Renal cortex interstitium (tissue), 11 donors: ENCODE measurements around the gene ABHD11. TPM values are rescaled to one million over a fixed set of nuclear protein-coding genes. Genes with fewer than 3 reads are reported as not detected.

ENCODE experiments used
- DNase-seq, 11 donors: peaks; one replicate each; pipeline ENCODE4 v3.0.0-alpha.2; 2013; ENCODE audit warnings: low read depth in 9 of 11, low spot score in 4 of 11; ENCODE audit errors: extremely low read depth in 1 of 11
- polyA plus RNA-seq, 3 donors: library from polyadenylated mRNA; unstranded; fragments of 120-200 nt; gene quantifications; one replicate each; pipeline ENCODE4 v1.2.1, GENCODE V29; 2013; ENCODE audit not compliant: insufficient read length in 3 of 3

Gene ABHD11
- polyA plus RNA-seq, 3 donors: 23.7 to 35.9 (median 26.1) TPM

DNA sequence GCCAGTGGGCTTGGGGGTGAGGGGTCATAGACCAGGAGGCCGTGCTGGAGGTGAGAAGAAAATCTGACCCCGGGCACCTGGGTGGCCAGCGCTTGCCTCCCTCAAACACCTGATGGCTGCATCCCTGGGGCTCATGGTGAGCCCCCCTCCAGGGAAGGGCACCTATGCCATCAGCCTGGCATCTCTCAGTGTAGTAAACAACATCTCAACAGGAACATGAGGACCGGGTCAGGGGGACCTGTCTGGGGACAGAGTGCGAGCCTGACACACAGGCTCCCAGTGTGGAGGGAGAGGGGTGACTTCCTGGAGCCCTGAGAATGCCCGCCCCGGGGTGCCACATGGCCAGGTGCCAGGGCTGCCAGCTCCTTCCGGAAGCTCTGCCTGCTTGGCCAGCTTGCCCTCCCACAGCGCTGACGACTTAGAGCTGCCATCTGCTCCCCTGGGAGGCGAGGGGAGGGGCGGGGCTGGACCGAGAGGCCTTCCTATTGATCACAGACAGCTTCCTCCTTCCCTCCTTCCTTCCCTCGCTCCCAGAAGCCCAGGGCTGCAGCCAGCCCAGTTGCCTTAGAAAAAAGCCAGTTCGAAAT is 31.5 kb downstream of the ABHD11 start:
- peak in 1 of 11 donors; percentile 34 for DNase-seq

DNA sequence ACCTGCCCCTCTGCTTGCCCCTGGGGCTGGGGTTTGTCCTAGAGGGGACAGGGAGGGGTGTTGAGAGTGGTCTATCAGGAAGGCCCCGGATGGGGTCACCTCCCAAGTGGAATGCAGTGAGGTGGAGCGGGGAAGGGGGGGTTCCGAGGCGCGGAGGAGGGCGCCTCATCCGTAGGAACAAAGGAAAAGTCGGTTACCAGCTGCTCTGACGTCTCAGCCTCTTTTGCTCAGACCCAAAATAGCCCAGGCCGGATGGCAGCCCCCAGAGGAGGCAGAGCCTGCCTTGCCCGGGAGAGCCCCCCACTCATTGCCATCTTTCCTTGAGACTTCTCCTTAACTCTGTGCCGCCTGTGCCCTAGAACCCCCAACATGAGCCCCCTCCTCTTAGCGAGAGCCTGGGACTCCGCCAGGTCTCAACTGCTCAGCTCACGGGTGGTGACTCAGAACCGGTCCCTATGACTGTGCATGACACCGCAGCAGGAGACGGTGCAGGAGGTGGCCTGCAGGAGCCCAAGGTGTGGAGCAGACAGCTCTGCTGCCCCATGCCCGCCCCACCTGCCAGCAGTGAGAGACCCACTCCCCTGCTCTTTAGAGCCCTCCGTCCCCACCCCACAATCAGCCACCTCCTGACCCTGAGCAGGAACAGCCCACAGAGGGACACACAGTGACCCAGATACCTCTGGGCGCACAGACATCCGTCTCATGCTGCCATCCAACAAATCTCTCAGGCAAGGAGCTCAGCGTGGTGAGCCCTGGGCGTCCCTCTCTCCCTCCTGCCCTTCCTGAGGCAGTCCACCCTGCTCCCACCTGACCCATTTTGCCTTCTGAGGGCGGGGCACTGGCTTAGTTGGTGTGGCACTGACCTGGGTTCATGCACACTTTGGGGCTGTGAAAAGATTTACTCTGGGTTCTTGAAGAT is 32.2 kb downstream of the ABHD11 start:
- no peak for DNase-seq

DNA sequence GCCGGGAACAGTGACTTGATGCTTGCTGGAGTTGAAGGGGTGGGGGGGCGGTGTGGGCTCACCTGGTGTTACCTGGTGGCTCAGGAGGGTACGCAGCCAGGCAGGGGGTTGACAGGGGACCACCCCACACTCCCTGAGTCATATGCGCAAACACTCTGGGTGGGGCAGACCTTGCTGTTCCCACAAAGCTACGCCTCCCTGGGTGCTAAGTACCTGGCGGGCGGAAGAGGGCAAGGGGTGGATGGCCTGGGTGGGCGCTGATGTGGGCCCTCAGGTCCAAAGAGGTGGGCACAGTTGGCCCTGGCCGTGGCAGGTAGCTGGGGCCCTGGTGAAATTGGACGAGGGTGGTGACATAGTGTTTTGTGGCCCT is 33.1 kb downstream of the ABHD11 start:
- no peak for DNase-seq

DNA sequence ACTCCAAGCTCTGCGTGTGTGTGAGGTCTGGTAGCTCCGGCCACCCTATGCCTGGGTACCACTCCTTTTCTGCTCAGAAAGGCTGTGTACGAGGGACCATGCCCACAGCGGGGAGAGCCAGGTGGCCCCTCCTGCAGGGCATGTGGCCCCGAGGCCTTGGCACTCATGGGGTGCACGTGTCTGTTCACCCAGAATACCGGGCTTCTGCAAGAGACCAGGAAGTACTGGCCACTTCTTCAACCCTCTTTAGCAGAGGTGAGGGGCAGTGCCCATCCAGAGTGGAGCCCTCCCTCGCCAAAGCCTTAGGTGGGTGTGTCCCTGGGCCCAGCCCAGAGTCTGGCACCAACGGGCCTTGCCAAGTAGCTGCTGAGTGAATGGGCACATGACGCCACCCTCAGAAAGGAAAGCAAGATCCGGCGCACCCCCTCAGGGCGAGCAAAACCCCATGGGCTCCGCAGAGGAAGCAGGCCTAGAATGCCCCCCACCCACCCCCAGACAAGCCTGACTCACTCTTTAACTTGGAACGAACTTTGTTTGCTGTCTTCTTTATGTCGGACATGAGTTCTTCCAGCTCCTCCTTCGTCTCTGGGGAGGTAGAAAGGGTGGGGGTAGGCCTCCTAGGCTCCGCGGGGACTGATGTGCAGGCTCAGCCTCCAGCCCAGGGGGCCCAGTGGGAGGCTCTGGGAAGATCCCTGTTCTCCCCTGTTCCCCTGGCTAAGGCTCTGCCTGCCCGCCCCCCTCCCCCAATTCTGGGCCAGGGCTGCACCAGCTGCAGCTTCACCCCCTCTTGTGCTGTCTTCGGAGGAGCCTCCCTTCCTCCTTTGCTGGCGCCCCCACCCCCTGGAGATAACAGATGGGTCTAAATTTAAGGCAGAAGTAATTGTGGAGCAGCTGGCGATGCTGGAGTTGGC is 33.7 kb downstream of the ABHD11 start:
- no peak for DNase-seq

DNA sequence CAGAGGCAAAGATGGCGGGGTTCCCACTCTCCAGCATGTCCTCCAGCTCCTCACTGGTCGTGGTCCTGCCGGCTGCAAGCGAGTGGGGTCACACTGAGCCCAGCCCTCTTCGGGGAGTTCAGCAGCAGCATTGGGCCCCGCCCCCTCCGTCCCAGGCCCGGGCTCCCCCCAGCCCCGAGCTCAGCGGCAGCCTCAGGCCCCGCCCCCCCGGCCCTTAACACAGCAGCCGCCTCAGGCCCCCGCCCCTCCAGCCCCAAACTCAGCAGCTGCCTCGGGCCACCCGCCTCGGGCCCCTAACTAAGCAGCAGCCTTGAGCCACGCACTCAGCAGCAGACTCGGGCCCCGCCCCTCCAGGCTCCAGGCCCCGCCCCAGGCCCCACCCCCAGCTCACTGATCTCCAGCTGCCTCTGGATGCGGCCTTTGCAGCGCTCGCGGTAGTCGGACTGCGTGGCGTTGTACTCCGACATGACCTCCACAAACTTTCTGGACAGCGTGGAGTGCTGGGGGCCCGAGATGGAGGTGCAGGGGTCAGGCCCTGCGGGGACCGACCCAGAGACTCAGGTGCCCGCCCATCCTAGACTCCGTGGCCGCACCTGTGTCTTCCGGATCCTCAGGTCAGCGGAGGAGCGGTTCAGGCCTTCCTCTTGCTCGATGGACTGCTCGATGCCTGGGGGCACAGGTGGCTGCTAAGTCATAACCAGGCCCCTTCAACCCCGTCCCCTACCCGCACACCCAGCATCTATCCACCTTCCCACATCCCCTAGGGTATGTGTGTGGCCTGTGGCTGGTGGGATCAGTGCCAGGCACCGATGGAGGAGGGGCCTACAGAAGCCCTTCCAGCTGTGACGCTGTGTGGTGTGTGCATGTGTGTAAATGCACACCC is 34.6 kb downstream of the ABHD11 start:
- peak in 8 of 11 donors; percentile 36 to 74 (median 59) for DNase-seq

DNA sequence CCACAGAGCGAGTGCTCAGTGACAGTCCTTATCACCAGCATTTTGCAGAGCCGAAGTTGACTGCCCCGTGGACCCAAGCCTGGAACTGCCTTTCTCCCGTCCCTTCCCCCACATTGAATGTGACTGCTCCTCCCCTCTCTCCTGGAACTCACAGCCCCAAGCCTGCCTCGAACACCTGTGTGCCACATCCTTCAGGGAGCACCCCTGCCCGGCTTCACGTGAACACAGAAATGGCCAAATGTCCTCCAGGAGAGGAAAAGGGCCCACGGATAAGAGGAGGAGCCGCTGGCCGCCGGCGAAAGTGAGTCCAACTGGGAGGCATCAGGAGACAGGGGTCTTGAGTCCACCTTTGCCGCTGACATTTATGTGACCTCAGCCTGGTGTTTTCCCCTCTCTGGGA is 35.4 kb downstream of the ABHD11 start:
- DNase-seq: no peak

DNA sequence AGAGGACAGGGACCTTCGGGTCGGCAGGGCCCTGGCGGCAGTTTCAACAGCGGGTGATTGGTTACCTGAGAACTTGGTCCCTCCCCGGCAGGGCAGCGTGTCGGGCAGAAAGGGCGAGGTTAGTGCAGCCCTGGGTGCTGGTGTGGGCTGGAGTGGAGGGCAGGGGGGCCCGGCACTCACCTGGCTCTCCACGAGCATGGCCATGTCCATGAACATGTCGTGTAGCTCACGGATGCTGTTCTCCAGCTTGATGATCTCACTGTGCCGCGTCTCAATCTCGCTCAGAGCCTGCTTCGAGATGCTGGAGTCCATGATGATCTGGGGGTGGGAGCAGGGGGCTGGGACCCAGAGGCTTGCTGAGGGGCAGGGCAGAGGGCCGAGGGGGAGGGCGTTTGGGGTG is 35.9 kb downstream of the ABHD11 start:
- no peak for DNase-seq

DNA sequence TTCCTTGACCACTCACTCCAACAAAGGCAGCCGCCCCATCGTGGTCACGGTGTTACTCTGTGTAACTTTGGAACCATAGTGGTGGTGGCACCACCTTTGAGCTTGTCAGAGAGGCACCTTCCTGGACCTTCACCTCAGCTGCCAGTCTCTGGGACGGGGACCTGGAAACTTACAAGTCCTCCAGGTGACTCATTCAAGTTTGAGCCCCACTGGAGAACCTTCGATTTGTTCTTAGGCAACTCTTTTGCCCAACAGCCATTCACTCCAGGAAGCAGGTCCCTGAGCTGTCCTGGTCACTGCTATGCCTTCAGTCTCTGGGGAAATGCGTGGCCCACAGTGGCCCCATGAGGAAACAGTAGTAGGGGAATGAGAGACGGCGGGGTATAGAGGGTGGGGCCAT is 36.4 kb downstream of the ABHD11 start:
- no peak for DNase-seq

DNA sequence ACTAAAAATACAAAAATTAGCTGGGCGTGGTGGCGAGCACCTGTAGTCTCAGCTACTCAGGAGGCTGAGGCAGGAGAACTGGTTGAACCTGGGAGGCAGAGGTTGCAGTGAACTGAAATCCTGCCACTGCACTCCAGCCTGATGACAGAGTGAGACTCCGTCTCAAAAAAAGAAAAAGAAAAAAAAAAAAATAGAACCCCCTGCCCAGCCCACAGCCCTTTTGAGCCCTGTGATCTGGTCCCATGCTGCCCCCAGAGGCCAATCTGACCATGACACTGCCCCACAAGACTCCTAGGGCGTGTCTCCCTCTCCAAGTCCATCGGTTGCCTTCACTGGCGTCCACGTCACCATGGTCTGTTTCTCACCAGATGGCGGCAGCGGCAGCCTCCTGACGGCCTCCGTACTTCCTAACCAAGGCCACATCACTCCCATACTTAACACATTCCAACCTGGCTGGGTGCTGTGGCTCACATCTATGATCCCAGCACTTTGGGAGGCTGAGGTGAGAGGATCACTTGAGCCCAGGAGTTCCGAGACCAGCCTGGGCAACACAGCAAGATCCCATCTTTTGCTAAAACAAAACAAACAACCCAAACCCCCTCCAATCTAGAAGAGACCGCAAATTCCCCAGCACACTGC is 37.1 kb downstream of the ABHD11 start:
- no peak for DNase-seq

DNA sequence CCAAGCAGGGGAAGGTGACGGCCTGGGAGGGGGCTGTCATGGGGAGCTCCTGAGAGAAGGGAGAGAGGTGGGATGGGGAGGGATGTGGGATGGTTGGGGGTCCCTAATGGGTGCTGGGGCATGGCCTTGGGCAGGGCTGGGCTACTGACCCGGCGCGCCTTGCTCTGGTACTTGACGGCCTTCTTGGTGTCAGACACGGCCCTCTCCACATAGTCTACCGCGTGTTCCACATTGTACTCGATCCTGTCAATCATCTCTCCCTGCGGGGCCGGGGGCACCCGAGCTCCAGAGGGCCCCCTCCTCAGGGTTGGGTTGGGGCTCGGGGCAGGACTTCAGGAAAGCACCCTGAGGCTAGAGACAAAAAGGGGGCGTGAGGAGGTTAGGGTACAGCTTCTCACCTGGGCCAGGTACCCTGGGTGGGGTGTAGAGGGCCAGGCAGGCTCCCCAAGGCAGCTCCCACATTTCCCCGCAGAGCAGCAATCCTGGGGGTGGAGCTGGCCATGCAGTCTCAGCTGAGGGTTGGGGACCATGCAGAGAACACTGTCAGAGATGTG is 37.9 kb downstream of the ABHD11 start:
- no peak for DNase-seq

DNA sequence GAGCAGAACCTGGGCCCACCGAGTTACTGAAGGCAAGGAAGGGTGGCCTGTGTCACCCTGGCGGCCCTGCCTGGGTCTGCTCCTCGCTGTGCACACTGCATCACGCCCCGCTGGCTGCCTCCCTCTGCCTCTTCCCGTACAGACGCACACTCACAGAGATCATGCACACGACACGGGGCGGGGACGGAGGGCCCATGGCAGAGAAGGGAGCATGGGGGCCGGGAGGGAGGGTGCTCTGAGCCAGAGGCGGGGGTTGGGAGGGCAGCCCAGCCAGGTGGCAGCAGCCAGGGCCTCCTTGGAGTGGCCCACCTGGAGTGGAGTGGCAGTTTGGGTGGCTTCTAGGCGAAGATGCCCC is 38.6 kb downstream of the ABHD11 start:
- DNase-seq: no peak

DNA sequence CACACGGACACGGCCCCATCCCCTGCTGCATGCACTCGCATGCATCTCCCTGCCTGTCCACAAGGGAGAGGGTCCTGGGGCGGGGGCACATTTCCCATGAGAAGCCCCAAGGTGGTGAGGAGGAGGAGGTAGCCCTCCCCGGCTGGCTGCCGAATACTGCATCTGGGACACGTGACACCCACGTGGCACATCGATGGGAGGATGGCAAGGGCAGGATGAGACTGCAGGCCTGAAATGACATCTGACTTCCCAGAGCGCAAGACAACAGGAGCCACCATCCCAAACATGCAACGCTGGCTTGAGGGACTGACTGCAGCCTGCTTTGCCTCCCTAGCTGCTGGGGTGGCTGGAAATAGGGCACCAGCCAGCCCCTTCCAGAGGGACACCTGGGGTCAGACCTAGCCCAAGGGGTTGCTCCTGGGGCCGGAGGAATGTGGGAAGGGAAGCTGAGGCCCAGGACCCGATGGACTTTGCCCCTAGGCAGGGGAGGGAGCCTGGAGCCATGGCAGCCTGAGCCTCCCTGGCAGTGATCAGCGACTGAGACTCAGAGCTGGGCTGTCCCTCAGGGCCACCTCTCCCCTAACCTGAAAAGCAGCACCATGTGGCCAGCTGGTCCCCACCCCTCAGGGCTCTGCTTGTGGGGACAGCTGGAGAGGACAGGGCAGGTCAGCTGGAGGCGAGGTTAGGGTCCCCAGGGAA is 39.1 kb downstream of the ABHD11 start:
- no peak for DNase-seq

DNA sequence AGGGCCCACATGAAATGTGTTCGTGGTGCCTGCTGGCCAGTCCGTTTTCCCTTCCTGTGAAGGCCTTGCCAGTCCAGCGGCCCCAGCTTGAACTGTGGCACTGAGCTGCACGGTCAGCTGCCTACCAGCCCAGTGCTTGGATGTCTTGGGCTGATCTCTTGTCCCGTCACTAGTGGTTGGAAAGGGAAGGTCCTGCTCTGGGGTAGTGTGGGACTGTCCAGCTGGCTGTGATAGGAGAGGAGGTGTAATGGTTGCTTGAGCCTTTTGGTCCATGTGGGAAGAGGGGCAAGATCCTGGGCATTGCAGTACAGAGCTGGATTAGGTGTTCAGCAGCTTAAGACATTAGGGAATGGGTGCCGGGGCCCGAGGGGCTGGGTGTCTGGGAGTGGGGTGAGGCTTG is 40.2 kb downstream of the ABHD11 start:
- no peak for DNase-seq

DNA sequence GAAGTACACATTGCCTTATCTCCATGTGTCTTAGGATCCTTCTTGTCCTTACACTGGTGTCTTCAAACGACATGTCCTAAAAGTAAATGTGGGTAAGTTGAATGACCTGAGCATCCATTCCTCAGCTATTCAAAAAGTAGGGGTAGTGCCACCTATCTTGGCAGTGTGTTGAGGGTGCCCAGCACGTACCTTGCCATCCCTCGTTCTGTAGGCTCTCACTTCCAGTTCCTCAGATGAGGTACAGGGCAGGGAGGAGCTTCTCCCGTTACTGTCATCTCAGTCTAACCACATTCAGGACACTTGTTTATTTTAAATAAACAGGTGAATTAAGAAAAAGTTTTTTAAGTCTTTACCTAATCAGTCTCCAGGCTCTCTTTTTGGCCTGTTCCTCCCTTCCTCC is 42.2 kb downstream of the ABHD11 start:
- no peak for DNase-seq

DNA sequence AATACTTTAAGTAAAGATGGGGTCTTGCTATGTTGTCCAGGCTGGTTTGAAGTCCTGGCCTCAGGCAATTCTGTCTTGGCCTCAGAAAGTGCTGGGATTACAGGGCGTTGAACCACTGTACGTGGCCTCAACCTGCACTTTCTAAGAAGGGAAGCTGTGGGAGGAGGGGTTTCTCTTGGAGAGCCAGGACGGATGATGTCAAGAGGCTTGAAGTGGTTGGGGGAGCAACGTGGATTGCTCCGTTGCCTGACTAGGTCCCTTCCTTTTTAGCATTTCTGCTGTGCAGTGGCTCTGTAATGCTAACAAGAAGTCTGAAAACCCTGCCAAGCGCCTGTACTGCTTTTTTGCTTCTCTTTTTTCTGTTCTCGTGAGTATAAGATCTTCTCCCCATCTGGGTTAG is 48.0 kb downstream of the ABHD11 start:
- no peak for DNase-seq

DNA sequence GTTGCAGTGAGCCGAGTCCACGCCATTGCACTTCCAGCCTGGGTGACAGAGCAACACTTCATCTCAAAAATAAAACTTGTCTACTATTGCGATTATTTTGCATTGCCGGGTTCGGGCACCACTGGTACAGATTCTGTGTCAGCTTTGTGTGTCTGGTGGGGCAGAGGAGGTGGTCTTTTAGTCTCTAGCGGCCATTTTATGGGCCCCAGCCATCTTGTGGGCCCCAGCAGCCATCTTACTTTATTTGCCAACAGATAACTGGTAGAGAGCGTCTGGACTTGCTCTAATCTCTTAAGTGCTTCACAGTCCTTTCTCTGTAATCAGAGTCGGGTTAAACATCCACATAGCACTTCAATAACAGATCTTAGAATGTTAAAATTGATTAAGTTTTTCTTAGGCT is 50.3 kb downstream of the ABHD11 start:
- DNase-seq: no peak
